Stimulated activated CD8-positive, alpha-beta memory T cell treated with anti-CD3 and anti-CD28 coated beads, Interleukin-2, amount 100 ng/mL, for 1 hour (primary cell): ENCODE results near the gene NEURL1.

Experiments
- DNase-seq, 2 donors: peaks; one replicate each; pipeline ENCODE4 v3.0.0-alpha.2; 2020; ENCODE audit warnings: low read depth in 2 of 2

The NEURL1 gene

GRCh38 chr10:103584216-103585010 lies 90.9 kb downstream of the NEURL1 start:
- peak; percentile 42 to 47 for DNase-seq

GRCh38 chr10:103585011-103585405 lies 91.5 kb downstream of the NEURL1 start:
- DNase-seq, result no peak

DNA sequence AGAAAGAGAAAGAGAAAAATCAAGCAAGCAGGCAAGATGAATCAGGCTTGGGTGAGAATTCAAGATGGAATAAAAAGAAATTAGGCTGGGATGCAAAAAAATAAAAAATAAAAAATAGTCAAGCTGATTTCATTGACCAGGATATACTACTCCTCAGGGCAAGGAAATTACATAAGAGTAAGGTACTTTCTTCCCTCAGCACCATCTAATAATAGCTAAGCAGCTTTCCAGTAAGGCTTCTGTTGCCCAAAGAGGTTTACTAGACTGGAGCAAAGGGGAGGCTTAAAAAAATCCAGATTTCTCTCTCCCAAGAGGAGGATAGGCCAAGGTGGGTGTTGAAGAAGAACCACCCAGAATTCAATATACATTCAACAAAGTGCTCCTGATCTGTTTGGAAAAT lies 93.6 kb downstream of the NEURL1 start:
- no peak for DNase-seq

GRCh38 chr10:103589074-103589630 lies 95.6 kb downstream of the NEURL1 start:
- no peak for DNase-seq

- DNase-seq, result no peak
These were observed 96.6 kb downstream of the NEURL1 start for GRCh38 chr10:103590060-103590459.

GRCh38 chr10:103590744-103591291 lies 97.3 kb downstream of the NEURL1 start:
- DNase-seq, result no peak

DNA sequence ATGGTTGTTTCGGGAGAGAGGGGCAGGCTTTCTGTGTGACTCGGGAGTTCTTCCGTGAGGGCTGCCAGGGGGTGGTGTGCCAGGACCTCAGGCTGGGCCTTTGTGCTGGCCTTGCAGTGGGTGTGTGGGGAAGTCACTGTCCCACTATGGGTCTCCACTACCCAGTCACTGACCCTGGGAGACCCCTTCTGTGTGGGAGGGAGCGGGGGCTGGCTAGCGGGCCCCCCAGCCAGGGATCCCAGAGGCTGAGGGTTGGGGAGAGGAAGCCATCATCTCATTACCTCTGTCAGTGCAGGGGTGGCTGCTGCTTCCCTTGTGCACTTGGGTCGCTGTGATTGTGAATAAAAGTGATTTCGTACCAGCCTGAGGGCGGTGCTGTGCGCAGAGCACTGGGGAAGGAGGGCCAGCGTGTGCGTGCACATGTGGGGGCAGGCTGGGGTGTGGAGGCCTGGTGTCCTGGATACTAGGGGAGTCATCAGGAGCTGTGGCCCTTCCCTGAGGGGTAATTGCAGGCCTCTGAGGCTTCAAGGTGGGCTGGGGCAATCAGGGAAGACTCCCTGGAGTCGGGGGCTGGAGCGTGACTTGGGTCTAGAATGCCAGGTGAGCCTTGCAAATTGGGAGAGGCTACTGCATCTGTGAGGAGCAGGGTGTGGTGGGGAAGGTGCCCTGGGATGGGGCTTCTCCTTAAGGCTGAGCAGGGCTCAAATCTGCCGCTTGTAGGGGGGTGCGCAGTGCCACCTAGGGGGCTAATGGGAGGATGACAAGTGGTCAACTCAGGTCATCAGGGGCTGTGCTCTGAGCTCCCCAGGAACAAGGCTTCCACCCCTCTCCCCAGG lies 98.9 kb downstream of the NEURL1 start:
- peak in 1 of 2 donors; percentile 12 for DNase-seq

- DNase-seq, result no peak
These were observed 99.6 kb downstream of the NEURL1 start for GRCh38 chr10:103593022-103593570.

- no peak for DNase-seq
These were observed 102.6 kb downstream of the NEURL1 start for GRCh38 chr10:103595933-103596726.

DNA sequence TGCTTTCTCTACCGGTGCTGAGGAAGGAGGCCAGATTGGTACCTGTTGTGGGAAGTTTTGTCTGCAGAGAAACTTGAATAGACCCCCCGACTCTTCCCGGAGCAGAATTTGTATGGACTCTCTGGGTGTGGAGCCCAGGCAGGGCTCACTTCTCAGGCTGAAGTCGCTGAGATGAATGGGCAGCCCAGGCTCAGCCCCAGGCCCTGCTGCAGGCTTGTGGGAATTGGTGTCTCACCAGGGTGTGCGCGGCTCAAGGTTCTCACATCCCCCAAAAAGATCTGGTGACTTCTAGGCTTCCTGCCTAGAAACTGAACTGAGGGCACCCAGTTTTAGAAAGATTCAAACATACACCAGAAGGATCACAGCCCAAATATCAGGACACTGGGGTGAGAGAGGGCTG lies 103.5 kb downstream of the NEURL1 start:
- no peak for DNase-seq

GRCh38 chr10:103598654-103599115 lies 105.2 kb downstream of the NEURL1 start:
- DNase-seq, result no peak

DNA sequence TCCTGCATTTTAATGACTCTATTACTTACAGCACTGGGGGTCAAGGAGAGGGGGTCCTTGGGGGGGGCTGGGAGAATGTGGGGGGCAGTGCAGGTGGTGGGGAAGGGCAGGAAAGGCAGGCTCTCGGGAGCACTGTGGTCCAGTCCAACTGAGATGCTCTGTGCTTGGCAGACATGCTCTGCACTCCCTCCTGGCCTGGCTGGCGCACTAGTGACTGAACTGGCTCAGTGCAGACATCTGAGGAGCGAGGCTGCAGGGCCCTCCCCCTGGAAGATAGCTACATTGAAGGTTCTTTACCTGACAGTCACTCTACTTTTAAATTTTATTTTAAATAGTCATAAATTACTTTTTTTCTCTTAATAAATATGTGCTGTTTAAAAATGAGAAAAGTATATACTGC lies 105.7 kb downstream of the NEURL1 start:
- no peak for DNase-seq

DNA sequence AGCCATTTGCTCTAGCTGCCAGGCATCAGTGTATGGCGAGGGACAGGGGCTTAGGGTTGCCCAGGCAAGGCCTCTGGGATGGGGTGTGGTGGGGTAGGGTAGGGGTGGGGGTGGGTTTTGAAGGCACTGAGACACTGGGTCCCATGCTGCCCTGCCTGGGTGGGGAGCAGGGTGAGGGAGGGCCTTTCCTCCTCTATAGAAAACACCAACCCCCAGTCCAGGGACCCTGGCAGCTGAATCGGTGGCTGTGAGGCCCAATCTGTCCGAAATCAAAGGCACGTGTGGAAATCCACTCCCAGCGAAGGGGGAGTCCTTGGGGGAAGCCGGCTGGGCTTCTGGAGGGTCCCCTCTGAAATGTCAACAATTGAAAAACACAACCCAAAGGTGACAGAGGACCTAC lies 106.4 kb downstream of the NEURL1 start:
- DNase-seq, result no peak

DNA sequence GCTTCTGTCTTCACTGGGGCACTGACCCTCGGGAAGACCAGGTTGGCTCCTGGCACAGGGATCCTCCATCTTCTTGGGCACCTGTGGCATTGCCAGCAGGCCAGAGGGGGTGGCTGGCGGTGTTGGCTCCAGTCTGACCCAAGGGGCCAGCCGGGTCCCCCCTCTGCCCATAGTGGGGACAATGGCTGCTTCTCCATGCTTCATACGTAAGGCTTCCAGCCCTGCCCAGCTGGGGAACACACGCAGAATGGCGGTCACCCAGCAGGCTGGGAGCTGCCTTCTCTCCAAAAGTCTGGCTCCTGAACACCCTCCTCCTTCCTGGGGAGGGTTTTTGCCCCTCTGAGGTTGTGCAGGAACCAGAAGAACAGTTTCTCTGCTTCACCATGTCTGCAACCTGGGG lies 106.8 kb downstream of the NEURL1 start:
- no peak for DNase-seq

- no peak for DNase-seq
These were observed 107.6 kb downstream of the NEURL1 start for GRCh38 chr10:103600956-103601569.

- DNase-seq, result no peak
These were observed 108.7 kb downstream of the NEURL1 start for GRCh38 chr10:103602028-103602851.

- DNase-seq, result no peak
These were observed 109.3 kb downstream of the NEURL1 start for GRCh38 chr10:103602852-103603155.

- DNase-seq, result no peak
These were observed 109.9 kb downstream of the NEURL1 start for GRCh38 chr10:103603382-103603781.

- peak; percentile 14 to 18 for DNase-seq
These were observed 112.0 kb downstream of the NEURL1 start for GRCh38 chr10:103605359-103606096.
